GM21576 (cell line): ENCODE data around the gene ANKS1B.
"Not testable (repeated sequence)": the region's sequence is repeated elsewhere in the genome, so short reads cannot be mapped to it uniquely, and the experiment has no call there.

ENCODE experiments used
- ATAC-seq: cut with Tn5 transposase; IDR thresholded peaks from one replicate; pipeline ENCODE4 v1.9.1; 2021; ENCODE audit warnings: mild to moderate bottlenecking, moderate library complexity; ENCODE audit not compliant: unreplicated experiment

The ANKS1B gene

DNA sequence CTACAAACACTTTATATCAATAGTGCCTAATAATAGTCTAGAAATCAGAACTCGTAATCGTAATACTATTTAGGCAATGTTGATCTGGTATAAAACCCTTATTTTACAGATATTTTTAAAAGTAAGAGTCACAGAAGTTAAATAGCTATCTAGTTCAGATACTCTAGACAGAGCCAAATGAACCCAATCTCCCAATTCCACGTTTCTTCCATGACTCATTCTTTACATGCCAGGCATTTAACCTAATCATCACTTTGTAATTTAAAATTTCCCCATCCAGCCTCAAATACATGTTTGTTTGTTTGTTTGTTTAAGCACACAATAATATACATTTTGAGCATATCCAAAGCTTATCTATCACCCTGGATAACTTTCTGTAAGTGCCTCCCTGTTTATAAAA, 373.6 kb downstream of the ANKS1B start:
- no peak for ATAC-seq

DNA sequence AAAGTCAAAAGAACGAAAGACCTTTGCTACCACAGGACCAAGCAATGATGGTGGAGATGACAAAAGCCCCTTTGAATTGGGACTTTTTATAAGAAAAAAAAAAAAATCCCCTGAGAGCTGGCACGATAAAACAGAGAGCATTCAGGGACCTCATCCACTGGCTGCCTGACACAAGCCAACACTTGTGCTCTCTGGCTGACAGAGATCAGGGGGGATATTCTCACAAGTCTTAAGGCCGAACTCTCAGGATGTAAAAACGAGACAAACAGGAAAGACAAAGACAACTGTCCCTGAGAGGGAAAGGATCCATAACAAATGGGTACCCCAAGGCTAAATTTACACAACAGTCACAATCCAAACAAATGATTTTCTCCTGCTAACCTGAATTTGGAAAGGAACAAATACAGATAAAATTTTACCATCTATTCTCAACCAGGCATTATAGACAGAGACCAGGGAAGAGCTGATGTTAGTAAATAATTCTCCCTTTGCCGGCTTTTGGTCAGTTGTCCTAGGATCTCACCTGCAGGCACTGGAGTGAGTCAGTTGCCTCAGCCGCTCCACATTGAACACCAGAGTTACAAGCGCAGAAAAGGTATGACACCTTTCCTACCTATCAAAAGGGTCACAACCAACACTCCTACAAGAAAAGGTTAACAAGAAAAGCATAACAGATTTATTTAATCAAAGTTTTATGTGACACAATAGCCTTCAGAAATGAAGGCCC, 375.1 kb downstream of the ANKS1B start:
- ATAC-seq, result no peak

DNA sequence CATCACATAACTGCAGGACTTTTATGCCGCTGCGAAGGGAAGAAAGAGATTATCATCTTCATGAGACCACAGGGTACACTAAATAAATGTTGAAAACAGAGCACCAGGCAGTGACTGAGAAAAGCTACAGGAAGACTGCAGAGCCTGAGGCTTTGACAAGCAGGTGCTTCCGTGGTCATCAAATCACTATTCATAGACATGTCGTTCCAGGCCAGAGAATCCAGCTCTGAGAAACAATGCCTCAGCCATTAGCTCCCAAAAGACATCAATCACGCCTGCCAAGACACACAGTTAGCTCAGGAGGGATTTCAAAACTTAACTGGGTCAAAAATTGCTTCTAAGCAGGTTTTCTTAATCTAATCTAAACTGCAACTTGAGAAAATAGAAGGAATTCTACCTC, 384.3 kb downstream of the ANKS1B start:
- ATAC-seq, result peak; percentile 75

DNA sequence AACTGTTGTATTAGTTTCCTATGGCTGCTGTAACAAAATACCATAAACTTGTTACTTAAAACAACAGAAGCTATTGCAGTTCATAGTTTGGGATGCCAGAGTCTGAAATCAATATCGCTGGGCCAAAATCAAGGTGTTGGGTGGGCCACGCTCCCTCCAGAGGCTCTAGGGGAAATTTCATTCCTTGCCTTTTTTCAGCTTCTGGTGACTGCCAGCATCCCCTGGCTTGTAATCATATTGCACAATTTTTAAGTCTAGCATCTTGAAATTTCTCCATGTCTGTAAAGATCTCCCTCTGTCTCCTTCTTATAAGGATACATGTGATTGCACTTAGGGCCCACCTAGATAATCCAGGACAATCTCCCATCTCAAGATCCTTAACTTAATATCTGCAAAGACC, 386.0 kb downstream of the ANKS1B start:
- no peak for ATAC-seq

GRCh38 chr12:99596762-99597161, 388.0 kb downstream of the ANKS1B start:
- no peak for ATAC-seq

- not testable (repeated sequence) for ATAC-seq
These were observed 407.6 kb downstream of the ANKS1B start for GRCh38 chr12:99577125-99577524.

DNA sequence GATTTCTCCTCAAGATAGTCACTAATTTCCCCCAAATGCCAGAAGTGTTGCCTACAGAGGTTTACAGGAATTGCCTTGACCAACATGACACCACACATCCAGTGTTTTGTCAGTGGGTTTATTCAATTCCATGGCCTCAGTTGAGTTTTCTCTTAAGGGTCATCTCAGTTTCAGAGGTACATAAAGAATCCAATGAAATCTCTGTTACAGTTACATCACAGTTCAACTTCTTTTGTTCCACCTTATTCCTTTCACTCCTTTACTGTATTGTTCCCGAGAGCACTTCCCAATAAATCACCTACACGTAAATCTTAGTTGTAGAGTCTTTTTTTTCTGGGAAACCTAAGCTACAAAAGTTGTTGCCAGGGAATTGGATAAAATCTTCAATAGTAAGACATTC, 410.8 kb downstream of the ANKS1B start:
- no peak for ATAC-seq

- ATAC-seq, result no peak
These were observed 417.7 kb downstream of the ANKS1B start for GRCh38 chr12:99567072-99567471.

DNA sequence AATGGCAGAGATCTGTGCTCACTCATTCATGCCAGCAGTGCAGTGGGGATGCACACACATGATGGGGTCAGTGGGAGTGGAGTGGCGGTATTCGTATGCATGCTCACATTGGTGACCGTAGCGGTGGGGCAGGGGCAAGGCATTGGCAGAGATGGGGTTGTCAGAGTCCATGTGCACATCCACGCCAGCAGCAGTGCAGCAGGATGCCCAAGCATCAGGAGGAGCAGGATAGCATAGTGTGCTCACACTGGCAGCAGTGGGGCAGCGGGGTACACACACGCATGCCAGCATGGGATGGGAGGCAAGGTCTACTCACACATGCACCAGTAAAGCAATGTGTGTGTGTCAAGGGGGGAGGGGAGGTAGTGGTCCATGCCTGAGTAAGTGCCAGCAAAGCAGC, 426.6 kb downstream of the ANKS1B start:
- no peak for ATAC-seq

GRCh38 chr12:99553461-99553860, 431.3 kb downstream of the ANKS1B start:
- ATAC-seq, result no peak

- ATAC-seq, result no peak
These were observed 432.7 kb downstream of the ANKS1B start for GRCh38 chr12:99552022-99552421.

- no peak for ATAC-seq
These were observed 435.1 kb downstream of the ANKS1B start for GRCh38 chr12:99549651-99550050.

GRCh38 chr12:99549196-99549595, 435.5 kb downstream of the ANKS1B start:
- no peak for ATAC-seq

- no peak for ATAC-seq
These were observed 440.3 kb downstream of the ANKS1B start for GRCh38 chr12:99544457-99544856.

DNA sequence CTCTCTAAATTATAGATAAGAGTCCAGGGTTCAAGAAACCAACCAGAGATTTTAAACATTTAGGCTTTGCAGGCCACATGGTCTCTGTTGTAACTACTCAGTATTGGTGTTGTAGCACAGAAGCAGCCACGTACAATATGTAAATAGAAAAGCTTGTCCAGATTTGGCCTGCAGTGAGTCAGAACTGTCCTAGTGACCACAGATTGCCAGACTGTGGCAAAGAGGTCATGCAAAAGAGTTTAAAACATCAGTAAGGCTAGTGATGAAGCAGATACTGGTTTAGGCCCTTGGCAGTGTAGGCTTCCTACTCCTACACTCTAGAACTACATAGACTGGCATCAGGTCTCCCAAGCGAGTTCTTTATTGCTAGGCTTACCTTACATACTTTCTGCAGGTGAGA, 454.8 kb downstream of the ANKS1B start:
- ATAC-seq, result peak; percentile 93

- no peak for ATAC-seq
These were observed 456.3 kb downstream of the ANKS1B start for GRCh38 chr12:99528478-99528877.

GRCh38 chr12:99523853-99524252, 460.9 kb downstream of the ANKS1B start:
- ATAC-seq, result no peak

- no peak for ATAC-seq
These were observed 462.3 kb downstream of the ANKS1B start for GRCh38 chr12:99522456-99522855.

DNA sequence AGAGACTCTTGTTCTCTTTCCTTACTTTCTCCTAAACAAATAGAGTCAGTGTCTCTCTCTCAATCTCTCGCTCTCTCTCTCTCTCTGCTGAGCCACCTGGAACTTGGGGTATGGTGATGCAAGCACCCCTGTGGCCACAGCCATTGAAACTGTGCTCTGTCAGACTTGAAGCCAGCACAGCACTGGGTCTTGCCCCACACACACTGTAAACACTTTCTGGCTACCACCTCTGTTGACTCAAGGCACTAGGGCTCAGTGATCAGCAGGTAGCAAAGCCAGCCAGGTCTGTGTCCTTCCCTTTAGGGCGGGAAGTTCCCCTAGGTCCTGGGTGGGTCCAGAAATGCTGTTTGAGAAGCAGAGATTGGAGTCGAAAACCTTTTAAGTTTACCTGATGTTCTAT, 463.1 kb downstream of the ANKS1B start:
- no peak for ATAC-seq

DNA sequence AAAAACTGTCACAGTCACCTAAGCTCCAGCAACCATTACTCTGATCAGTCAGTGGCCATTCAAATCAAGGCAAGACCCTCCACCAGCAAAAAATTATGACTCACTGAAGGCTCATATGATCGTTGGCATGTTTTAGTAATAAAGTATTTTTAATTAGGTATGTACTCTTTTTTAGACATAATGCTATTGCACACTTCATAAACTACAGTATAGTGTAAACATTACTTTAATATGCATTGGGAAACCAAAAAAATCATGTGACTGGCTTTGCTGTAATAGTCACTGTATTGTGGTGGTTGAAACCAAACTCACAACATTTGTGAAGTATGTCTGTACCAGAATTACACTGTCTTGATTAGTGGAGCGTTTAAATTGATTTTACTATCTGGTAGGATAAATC, 471.7 kb downstream of the ANKS1B start:
- ATAC-seq, result no peak

DNA sequence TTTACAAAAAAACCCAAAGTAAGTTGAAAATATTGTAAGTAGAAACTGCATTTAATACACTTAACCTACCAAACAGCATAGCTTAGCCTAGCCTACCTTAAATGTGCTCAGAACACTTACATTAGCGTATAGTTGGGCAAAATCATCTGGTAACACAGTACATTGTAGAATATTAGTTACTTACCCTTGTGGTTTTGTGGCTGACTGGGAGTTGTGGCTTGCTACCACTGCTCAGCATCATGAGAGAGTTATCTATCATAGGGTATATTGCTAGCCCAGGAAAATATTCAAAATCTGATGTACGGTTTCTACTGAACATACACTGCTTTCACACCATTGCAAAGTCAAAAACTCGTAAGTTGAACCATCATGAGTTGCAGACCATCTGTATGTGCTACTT, 478.9 kb downstream of the ANKS1B start:
- ATAC-seq, result no peak

DNA sequence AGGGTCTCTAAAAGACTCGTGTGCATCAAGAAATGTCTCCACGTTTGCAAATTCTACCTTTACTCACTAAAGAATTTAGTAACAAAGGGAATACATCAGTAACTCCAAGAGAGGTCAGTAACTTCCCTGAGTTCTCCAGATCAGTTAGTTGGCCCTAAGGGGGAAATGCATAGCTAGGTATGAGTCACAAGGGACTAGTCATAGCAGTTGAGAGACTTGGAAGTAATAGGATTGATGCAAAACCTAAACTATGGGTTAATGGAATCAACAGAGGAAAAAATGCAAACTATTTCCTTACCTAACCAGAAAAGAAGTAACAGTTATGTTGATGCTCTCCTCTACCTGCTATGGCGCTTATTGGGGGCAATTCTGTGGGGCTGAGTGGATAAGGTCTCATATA, 486.0 kb downstream of the ANKS1B start:
- no peak for ATAC-seq

DNA sequence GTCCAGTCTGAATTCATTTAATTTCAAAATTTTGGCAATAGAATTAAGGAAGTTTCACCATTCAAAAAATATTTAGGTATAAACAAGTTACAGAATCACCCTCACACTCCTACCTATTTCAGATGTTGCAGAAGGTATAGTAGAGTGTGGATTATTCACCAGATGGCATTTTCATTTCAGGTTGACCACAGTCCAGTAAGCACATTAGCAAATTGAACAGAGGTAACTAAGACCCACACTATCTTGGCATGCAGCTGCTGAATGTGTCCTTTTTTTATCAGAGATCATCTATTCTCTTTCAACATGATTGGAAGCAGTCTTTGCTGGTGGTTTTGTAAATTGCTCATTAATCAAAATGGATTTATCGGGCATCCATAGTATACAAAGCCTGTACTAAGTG, 488.9 kb downstream of the ANKS1B start:
- no peak for ATAC-seq
